ENCODE measurements around the gene C8G. TPM values are rescaled to one million over a fixed set of nuclear protein-coding genes. Genes with fewer than 3 reads are reported as not detected.

The C8G gene
- total RNA-seq, 1 donor from 2014 or later, result not detected

GRCh38 chr9:136980669-136981478 is 35.8 kb downstream of the C8G start:
- Histone ChIP-seq H3K27ac (ENCODE audit: low read depth, low read length) (no peak overlapping the region), H3K4me1 (ENCODE audit: control insufficient read depth in 3 of 3, insufficient read depth in 3 of 3, low read length in 3 of 3) (peaks cover 2 to 26% (median 24%) of the 10 kb centered on the region in 3 donors), H3K27me3 (ENCODE audit: control insufficient read depth in 3 of 3, insufficient read depth in 3 of 3, low read length in 3 of 3) (peaks cover 24 to 28% (median 28%) of the 10 kb centered on the region in 3 donors), H3K9ac (ENCODE audit: low read depth in 1 of 3, low read length in 3 of 3) (no peak overlapping the region), H3K4me3 (ENCODE audit: low read length in 3 of 3) (no peak overlapping the region), H3K36me3 (ENCODE audit: control insufficient read depth in 3 of 3, insufficient read depth in 3 of 3, low read length in 3 of 3) (no peaks in the 10 kb centered on the region), H3K9me3 (ENCODE audit: control insufficient read depth in 3 of 3, low read length in 3 of 3) (no peaks in the 10 kb centered on the region)

GRCh38 chr9:136981588-136982231 is 36.7 kb downstream of the C8G start:
- H3K36me3 ChIP-seq (ENCODE audit: control insufficient read depth in 3 of 3, insufficient read depth in 3 of 3, low read length in 3 of 3), result no peaks in the 10 kb centered on the region
- H3K27ac ChIP-seq (ENCODE audit: low read depth, low read length), result no peak overlapping the region
- H3K9ac ChIP-seq (ENCODE audit: low read depth in 1 of 3, low read length in 3 of 3), result no peak overlapping the region
- no peak overlapping the region for H3K4me3 ChIP-seq (ENCODE audit: low read length in 3 of 3)
- no peaks in the 10 kb centered on the region for H3K9me3 ChIP-seq (ENCODE audit: control insufficient read depth in 3 of 3, low read length in 3 of 3)
- H3K27me3 ChIP-seq (ENCODE audit: control insufficient read depth in 3 of 3, insufficient read depth in 3 of 3, low read length in 3 of 3), result peaks cover 28 to 33% (median 30%) of the 10 kb centered on the region in 3 donors
- peaks cover 2 to 21% (median 19%) of the 10 kb centered on the region in 3 donors for H3K4me1 ChIP-seq (ENCODE audit: control insufficient read depth in 3 of 3, insufficient read depth in 3 of 3, low read length in 3 of 3)

- H3K27ac ChIP-seq (ENCODE audit: low read depth, low read length), result no peak within 1 kb of the TSS
- peaks cover 21 to 33% (median 30%) of the 10 kb centered on the region in 3 donors for H3K27me3 ChIP-seq (ENCODE audit: control insufficient read depth in 3 of 3, insufficient read depth in 3 of 3, low read length in 3 of 3)
- no peak within 1 kb of the TSS for H3K9ac ChIP-seq (ENCODE audit: low read depth in 1 of 3, low read length in 3 of 3)
Measured at GRCh38 chr9:136982232-136983051, 37.4 kb downstream of the C8G start, which contains the start of gene LCNL1. LCNL1 (plus strand) TSS chr9:136982993; CDS start chr9:136983587, 594 bp downstream.

GRCh38 chr9:136983167-136983566 is 38.1 kb downstream of the C8G start:
- H3K4me3 ChIP-seq (ENCODE audit: low read length in 3 of 3), result no peak overlapping the region
- H3K27me3 ChIP-seq (ENCODE audit: control insufficient read depth in 3 of 3, insufficient read depth in 3 of 3, low read length in 3 of 3), result peaks cover 22 to 36% (median 33%) of the 10 kb centered on the region in 3 donors
- H3K4me1 ChIP-seq (ENCODE audit: control insufficient read depth in 3 of 3, insufficient read depth in 3 of 3, low read length in 3 of 3), result peaks cover 0 to 10% (median 7%) of the 10 kb centered on the region in 3 donors
- H3K9me3 ChIP-seq (ENCODE audit: control insufficient read depth in 3 of 3, low read length in 3 of 3), result no peaks in the 10 kb centered on the region
- no peaks in the 10 kb centered on the region for H3K36me3 ChIP-seq (ENCODE audit: control insufficient read depth in 3 of 3, insufficient read depth in 3 of 3, low read length in 3 of 3)
- no peak overlapping the region for H3K9ac ChIP-seq (ENCODE audit: low read depth in 1 of 3, low read length in 3 of 3)
- no peak overlapping the region for H3K27ac ChIP-seq (ENCODE audit: low read depth, low read length)

More at GRCh38 chr9:136982232-136983051, 37.4 kb downstream of the C8G start, which contains the start of gene LCNL1:
- Histone ChIP-seq H3K4me3 (ENCODE audit: low read length in 3 of 3) (no peak within 1 kb of the TSS), H3K36me3 (ENCODE audit: control insufficient read depth in 3 of 3, insufficient read depth in 3 of 3, low read length in 3 of 3) (no peaks in the 10 kb centered on the region), H3K4me1 (ENCODE audit: control insufficient read depth in 3 of 3, insufficient read depth in 3 of 3, low read length in 3 of 3) (peaks cover 1 to 18% (median 12%) of the 10 kb centered on the region in 3 donors), H3K9me3 (ENCODE audit: control insufficient read depth in 3 of 3, low read length in 3 of 3) (no peaks in the 10 kb centered on the region)

- no peak overlapping the region for H3K4me3 ChIP-seq (ENCODE audit: low read length in 3 of 3)
- H3K9me3 ChIP-seq (ENCODE audit: control insufficient read depth in 3 of 3, low read length in 3 of 3), result no peaks in the 10 kb centered on the region
- no peak overlapping the region for H3K27ac ChIP-seq (ENCODE audit: low read depth, low read length)
- no peak overlapping the region for H3K9ac ChIP-seq (ENCODE audit: low read depth in 1 of 3, low read length in 3 of 3)
- peaks cover 22 to 36% (median 33%) of the 10 kb centered on the region in 3 donors for H3K27me3 ChIP-seq (ENCODE audit: control insufficient read depth in 3 of 3, insufficient read depth in 3 of 3, low read length in 3 of 3)
- H3K4me1 ChIP-seq (ENCODE audit: control insufficient read depth in 3 of 3, insufficient read depth in 3 of 3, low read length in 3 of 3), result peaks cover 0 to 10% (median 7%) of the 10 kb centered on the region in 3 donors
- no peaks in the 10 kb centered on the region for H3K36me3 ChIP-seq (ENCODE audit: control insufficient read depth in 3 of 3, insufficient read depth in 3 of 3, low read length in 3 of 3)
Measured at GRCh38 chr9:136983656-136984314, 38.7 kb downstream of the C8G start.

GRCh38 chr9:136984464-136985026 is 39.5 kb downstream of the C8G start:
- Histone ChIP-seq H3K27ac (ENCODE audit: low read depth, low read length) (no peak overlapping the region), H3K27me3 (ENCODE audit: control insufficient read depth in 3 of 3, insufficient read depth in 3 of 3, low read length in 3 of 3) (peaks cover 22 to 36% (median 33%) of the 10 kb centered on the region in 3 donors), H3K9ac (ENCODE audit: low read depth in 1 of 3, low read length in 3 of 3) (no peak overlapping the region)

GRCh38 chr9:136985027-136985602 is 40.1 kb downstream of the C8G start:
- H3K27me3 ChIP-seq (ENCODE audit: control insufficient read depth in 3 of 3, insufficient read depth in 3 of 3, low read length in 3 of 3), result peaks cover 22 to 36% (median 33%) of the 10 kb centered on the region in 3 donors
- no peak overlapping the region for H3K27ac ChIP-seq (ENCODE audit: low read depth, low read length)
- H3K9me3 ChIP-seq (ENCODE audit: control insufficient read depth in 3 of 3, low read length in 3 of 3), result no peaks in the 10 kb centered on the region
- no peak overlapping the region for H3K9ac ChIP-seq (ENCODE audit: low read depth in 1 of 3, low read length in 3 of 3)
- H3K36me3 ChIP-seq (ENCODE audit: control insufficient read depth in 3 of 3, insufficient read depth in 3 of 3, low read length in 3 of 3), result no peaks in the 10 kb centered on the region
- no peak overlapping the region for H3K4me3 ChIP-seq (ENCODE audit: low read length in 3 of 3)
- peaks cover 0 to 10% (median 7%) of the 10 kb centered on the region in 3 donors for H3K4me1 ChIP-seq (ENCODE audit: control insufficient read depth in 3 of 3, insufficient read depth in 3 of 3, low read length in 3 of 3)

More at GRCh38 chr9:136984464-136985026, 39.5 kb downstream of the C8G start:
- Histone ChIP-seq H3K4me1 (ENCODE audit: control insufficient read depth in 3 of 3, insufficient read depth in 3 of 3, low read length in 3 of 3) (peaks cover 0 to 10% (median 7%) of the 10 kb centered on the region in 3 donors), H3K4me3 (ENCODE audit: low read length in 3 of 3) (no peak overlapping the region), H3K36me3 (ENCODE audit: control insufficient read depth in 3 of 3, insufficient read depth in 3 of 3, low read length in 3 of 3) (no peaks in the 10 kb centered on the region), H3K9me3 (ENCODE audit: control insufficient read depth in 3 of 3, low read length in 3 of 3) (no peaks in the 10 kb centered on the region)

- H3K9ac ChIP-seq (ENCODE audit: low read depth in 1 of 3, low read length in 3 of 3), result no peak overlapping the region
- H3K4me3 ChIP-seq (ENCODE audit: low read length in 3 of 3), result no peak overlapping the region
- peaks cover 0 to 8% (median 7%) of the 10 kb centered on the region in 3 donors for H3K4me1 ChIP-seq (ENCODE audit: control insufficient read depth in 3 of 3, insufficient read depth in 3 of 3, low read length in 3 of 3)
- peaks cover 22 to 36% (median 33%) of the 10 kb centered on the region in 3 donors for H3K27me3 ChIP-seq (ENCODE audit: control insufficient read depth in 3 of 3, insufficient read depth in 3 of 3, low read length in 3 of 3)
- no peaks in the 10 kb centered on the region for H3K36me3 ChIP-seq (ENCODE audit: control insufficient read depth in 3 of 3, insufficient read depth in 3 of 3, low read length in 3 of 3)
- peaks cover 0 to 4% (median 0%) of the 10 kb centered on the region in 3 donors for H3K9me3 ChIP-seq (ENCODE audit: control insufficient read depth in 3 of 3, low read length in 3 of 3)
- H3K27ac ChIP-seq (ENCODE audit: low read depth, low read length), result no peak overlapping the region
Measured at GRCh38 chr9:136985853-136986252, 40.8 kb downstream of the C8G start.
